Ramos (cell line): Measurements from ENCODE around the gene ZNF785.

Experiments used
- in situ Hi-C: fragments of 300-500 bp; cut with MboI; formaldehyde crosslinking; loops from one replicate; pipeline ENCODE4 v1.14.3; 2022; ENCODE audit warnings: low sequenced_read_pairs; ENCODE audit not compliant: unreplicated experiment

Gene ZNF785

GRCh38 chr16:30567991-30568638 is 17.4 kb downstream of the ZNF785 start:
- in situ Hi-C loops, result no loop called here

GRCh38 chr16:30567160-30567990 is 18.1 kb downstream of the ZNF785 start:
- in situ Hi-C loops, result no loop called here

GRCh38 chr16:30566531-30566930 is 19.0 kb downstream of the ZNF785 start:
- in situ Hi-C loops, result no loop called here

GRCh38 chr16:30565984-30566383 is 19.5 kb downstream of the ZNF785 start:
- in situ Hi-C loops, result no loop called here

- in situ Hi-C loops, result no loop called here
Measured at GRCh38 chr16:30565526-30565925, 20.0 kb downstream of the ZNF785 start.

GRCh38 chr16:30562021-30562420 is 23.5 kb downstream of the ZNF785 start:
- in situ Hi-C loops, result no loop called here

- in situ Hi-C loops, result no loop called here
Measured at GRCh38 chr16:30561089-30561816, 24.2 kb downstream of the ZNF785 start.

- in situ Hi-C loops, result no loop called here
Measured at GRCh38 chr16:30559690-30560089, 25.8 kb downstream of the ZNF785 start.

- in situ Hi-C loops, result no loop called here
Measured at GRCh38 chr16:30558789-30559377, 26.6 kb downstream of the ZNF785 start.

GRCh38 chr16:30557957-30558788 is 27.3 kb downstream of the ZNF785 start, which contains the start of gene ZNF764:
TSS of gene ZNF764 (minus strand) at chr16:30558374. CDS start at chr16:30558182, 192 bp downstream.
- in situ Hi-C loops, result no loop called here

- in situ Hi-C loops, result no loop called here
Measured at GRCh38 chr16:30557707-30557956, 27.9 kb downstream of the ZNF785 start.

- in situ Hi-C loops, result no loop called here
Measured at GRCh38 chr16:30556125-30556473, 29.4 kb downstream of the ZNF785 start.

- in situ Hi-C loops, result no loop called here
Measured at GRCh38 chr16:30555315-30556124, 30.0 kb downstream of the ZNF785 start.

GRCh38 chr16:30554557-30555314 is 30.8 kb downstream of the ZNF785 start:
- in situ Hi-C loops, result no loop called here

GRCh38 chr16:30553393-30553899 is 32.1 kb downstream of the ZNF785 start:
- in situ Hi-C loops, result no loop called here

- in situ Hi-C loops, result no loop called here
Measured at GRCh38 chr16:30552956-30553355, 32.5 kb downstream of the ZNF785 start.

- in situ Hi-C loops, result no loop called here
Measured at GRCh38 chr16:30551781-30552180, 33.7 kb downstream of the ZNF785 start.
